GM12878 (cell line): ENCODE results near the gene PPP5C.

Experiments
- CREM ChIP-seq: IDR thresholded peaks from 2 replicates; pipeline ENCODE4 v1.6.1; 2014; ENCODE audit warnings: antibody characterized with exemption, low read depth
- EP300 ChIP-seq, 2 experiments: fragments of 150-350 bp in 1 of 2; IDR thresholded peaks; 2 replicates each; pipeline ENCODE4 v1.6.1; 2011 to 2012; ENCODE audit warnings: low read depth in 2 of 2, low read length in 2 of 2, borderline replicate concordance in 1 of 2, improper control_type of control experiment in 1 of 2, inconsistent platforms in 1 of 2; ENCODE audit not compliant: control insufficient read depth in 1 of 2
- POLR2A ChIP-seq: IDR thresholded peaks from 2 replicates; pipeline ENCODE4 v1.6.1; 2011; ENCODE audit warnings: low read depth, mild to moderate bottlenecking, low read length
- TCF7 ChIP-seq: IDR thresholded peaks from 2 replicates; pipeline ENCODE4 v1.6.1; 2014; ENCODE audit warnings: antibody characterized with exemption, borderline replicate concordance
- ZNF207 ChIP-seq: fragments of 450-650 bp; IDR thresholded peaks from 2 replicates; pipeline ENCODE4 v1.6.1; 2014; ENCODE audit warnings: antibody characterized with exemption, mild to moderate bottlenecking, borderline replicate concordance
- TF ChIP-seq, protein P1 (sequence below), 3 experiments: IDR thresholded peaks in 2 of 3; conservative IDR thresholded peaks in 1 of 3; 2 replicates each; pipeline ENCODE4 v1.5.1; 2011; ENCODE audit warnings: low read depth in 3 of 3, low read length in 3 of 3, mild to moderate bottlenecking in 3 of 3, control low read depth in 2 of 3, moderate library complexity in 2 of 3, inconsistent platforms in 1 of 3, mixed read lengths in 1 of 3; ENCODE audit not compliant: control insufficient read depth in 2 of 3, insufficient read depth in 1 of 3; ENCODE audit errors: extremely low read depth in 1 of 3
- TF ChIP-seq, protein P2 (sequence below): fragments of 450-650 bp; IDR thresholded peaks from 2 replicates; pipeline ENCODE4 v1.6.1; 2017; ENCODE audit warnings: mild to moderate bottlenecking
- TF ChIP-seq, protein P3 (sequence below): IDR thresholded peaks from 2 replicates; pipeline ENCODE4 v1.6.1; 2011; ENCODE audit warnings: low read depth, low read length, improper control_type of control experiment, borderline replicate concordance

DNA sequence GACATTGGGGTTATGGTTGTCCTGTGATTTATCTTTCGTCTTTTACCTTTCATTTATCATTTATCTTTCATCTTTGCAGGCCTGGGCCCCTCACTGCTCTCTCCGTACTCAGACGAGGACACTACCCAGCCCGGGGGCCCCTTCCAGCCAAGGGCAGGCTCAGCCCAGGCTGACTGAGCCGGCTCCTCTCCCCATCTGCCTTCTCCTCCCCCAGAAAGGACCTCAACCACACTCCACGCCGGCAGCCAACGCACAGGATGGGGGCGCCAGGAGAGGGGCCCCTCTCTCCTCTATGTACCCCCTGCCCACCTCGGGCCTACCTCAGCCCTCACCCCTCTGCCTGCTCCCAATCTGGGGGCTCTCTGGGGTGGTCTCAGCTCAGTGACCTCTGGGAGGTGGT is 7.4 kb upstream of the PPP5C start:
- TF ChIP-seq, protein P1, sequence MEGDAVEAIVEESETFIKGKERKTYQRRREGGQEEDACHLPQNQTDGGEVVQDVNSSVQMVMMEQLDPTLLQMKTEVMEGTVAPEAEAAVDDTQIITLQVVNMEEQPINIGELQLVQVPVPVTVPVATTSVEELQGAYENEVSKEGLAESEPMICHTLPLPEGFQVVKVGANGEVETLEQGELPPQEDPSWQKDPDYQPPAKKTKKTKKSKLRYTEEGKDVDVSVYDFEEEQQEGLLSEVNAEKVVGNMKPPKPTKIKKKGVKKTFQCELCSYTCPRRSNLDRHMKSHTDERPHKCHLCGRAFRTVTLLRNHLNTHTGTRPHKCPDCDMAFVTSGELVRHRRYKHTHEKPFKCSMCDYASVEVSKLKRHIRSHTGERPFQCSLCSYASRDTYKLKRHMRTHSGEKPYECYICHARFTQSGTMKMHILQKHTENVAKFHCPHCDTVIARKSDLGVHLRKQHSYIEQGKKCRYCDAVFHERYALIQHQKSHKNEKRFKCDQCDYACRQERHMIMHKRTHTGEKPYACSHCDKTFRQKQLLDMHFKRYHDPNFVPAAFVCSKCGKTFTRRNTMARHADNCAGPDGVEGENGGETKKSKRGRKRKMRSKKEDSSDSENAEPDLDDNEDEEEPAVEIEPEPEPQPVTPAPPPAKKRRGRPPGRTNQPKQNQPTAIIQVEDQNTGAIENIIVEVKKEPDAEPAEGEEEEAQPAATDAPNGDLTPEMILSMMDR (IDR thresholded peaks at IDR 0.05 in 2 of 3, conservative IDR thresholded peaks at IDR 0.05 in 1 of 3; ENCODE audit: control insufficient read depth in 2 of 3, extremely low read depth in 1 of 3, insufficient read depth in 1 of 3, low read depth in 3 of 3, low read length in 3 of 3) = no peak
- TF ChIP-seq, protein P2, sequence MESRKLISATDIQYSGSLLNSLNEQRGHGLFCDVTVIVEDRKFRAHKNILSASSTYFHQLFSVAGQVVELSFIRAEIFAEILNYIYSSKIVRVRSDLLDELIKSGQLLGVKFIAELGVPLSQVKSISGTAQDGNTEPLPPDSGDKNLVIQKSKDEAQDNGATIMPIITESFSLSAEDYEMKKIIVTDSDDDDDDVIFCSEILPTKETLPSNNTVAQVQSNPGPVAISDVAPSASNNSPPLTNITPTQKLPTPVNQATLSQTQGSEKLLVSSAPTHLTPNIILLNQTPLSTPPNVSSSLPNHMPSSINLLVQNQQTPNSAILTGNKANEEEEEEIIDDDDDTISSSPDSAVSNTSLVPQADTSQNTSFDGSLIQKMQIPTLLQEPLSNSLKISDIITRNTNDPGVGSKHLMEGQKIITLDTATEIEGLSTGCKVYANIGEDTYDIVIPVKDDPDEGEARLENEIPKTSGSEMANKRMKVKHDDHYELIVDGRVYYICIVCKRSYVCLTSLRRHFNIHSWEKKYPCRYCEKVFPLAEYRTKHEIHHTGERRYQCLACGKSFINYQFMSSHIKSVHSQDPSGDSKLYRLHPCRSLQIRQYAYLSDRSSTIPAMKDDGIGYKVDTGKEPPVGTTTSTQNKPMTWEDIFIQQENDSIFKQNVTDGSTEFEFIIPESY = no peak
- TF ChIP-seq TCF7 = no peak
- TF ChIP-seq, protein P3, sequence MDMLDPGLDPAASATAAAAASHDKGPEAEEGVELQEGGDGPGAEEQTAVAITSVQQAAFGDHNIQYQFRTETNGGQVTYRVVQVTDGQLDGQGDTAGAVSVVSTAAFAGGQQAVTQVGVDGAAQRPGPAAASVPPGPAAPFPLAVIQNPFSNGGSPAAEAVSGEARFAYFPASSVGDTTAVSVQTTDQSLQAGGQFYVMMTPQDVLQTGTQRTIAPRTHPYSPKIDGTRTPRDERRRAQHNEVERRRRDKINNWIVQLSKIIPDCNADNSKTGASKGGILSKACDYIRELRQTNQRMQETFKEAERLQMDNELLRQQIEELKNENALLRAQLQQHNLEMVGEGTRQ = no peak
- no peak for TF ChIP-seq CREM
- TF ChIP-seq ZNF207 = no peak
- TF ChIP-seq EP300 (IDR thresholded peaks at IDR 0.05; ENCODE audit: borderline replicate concordance in 1 of 2, control insufficient read depth in 1 of 2, low read depth in 2 of 2, low read length in 2 of 2) = no peak
- TF ChIP-seq POLR2A = no peak
